Left ventricle myocardium inferior (tissue), 1 donor: ENCODE results near the gene C10orf105. TPM values are rescaled to one million over a fixed set of nuclear protein-coding genes. Genes with fewer than 3 reads are reported as not detected.

Experiments
- DNase-seq: peaks from one replicate; pipeline ENCODE4 v3.0.0-alpha.2; 2020
- H3K27ac ChIP-seq: fragments of 200-600 bp; replicated peaks from 2 replicates; pipeline ENCODE4 v1.8.0; 2021
- H3K27me3 ChIP-seq: fragments of 200-600 bp; 2 replicates; pipeline ENCODE4 v1.8.0; 2021; ENCODE audit warnings: low read depth
- H3K36me3 ChIP-seq: fragments of 200-600 bp; 2 replicates; pipeline ENCODE4 v1.8.0; 2021
- H3K4me1 ChIP-seq: fragments of 200-600 bp; 2 replicates; pipeline ENCODE4 v1.8.0; 2021
- H3K4me3 ChIP-seq: fragments of 200-600 bp; 2 replicates; pipeline ENCODE4 v1.8.0; 2021; ENCODE audit warnings: mild to moderate bottlenecking, moderate library complexity
- H3K9me3 ChIP-seq: fragments of 200-600 bp; replicated peaks from 2 replicates; pipeline ENCODE4 v1.8.0; 2021
- intact Hi-C: fragments of 100-400 bp; cut with micrococcal nuclease; formaldehyde crosslinking; loops from one replicate; pipeline ENCODE4 v1.11.0; 2022
- total RNA-seq: library from RNA; stranded (reverse); fragmentation: NEBNext Ultra II Directional; extraction: Animal tissue kit (Norgen Biotek cat#: 25700); gene quantifications from one replicate; pipeline ENCODE4 v1.2.1, GENCODE V29; 2021
- TF ChIP-seq, protein P1 (sequence below): fragments of 200-600 bp; IDR thresholded peaks from 2 replicates; pipeline ENCODE4 v1.8.0; 2021; ENCODE audit warnings: antibody characterized with exemption, mild to moderate bottlenecking, borderline replicate concordance
- donor health status: DM: no; HTN: yes; CAD: no; lungs with severe emphysema.

C10orf105 gene
- total RNA-seq, 1 donor from 2014 or later = 0.05 TPM

DNA sequence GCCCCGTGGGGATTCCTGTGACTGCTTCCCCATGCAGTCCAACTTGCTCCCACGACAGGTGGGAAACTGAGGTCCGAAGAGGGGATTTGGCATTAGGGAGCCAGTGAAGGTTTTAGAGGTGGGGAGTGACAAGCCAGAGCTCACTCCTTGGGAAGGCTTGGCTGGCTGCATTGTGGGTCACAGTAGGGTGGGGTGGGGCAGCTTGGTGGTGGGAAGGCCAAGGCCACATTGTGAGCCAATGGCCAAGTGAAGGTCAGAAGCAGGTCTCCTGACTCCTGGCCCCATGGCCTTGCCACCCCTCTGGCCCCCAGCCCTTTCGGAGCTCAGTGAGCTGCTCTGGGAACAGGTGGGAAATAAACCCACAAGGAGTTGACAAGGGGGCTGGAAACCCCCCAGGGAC, 2.5 kb downstream of the C10orf105 start:
- DNase-seq = no peak
- Histone ChIP-seq H3K27me3 (no peaks in the 10 kb centered on the region), H3K27ac (peak overlapping the region; percentile 72), H3K4me1 (peaks cover 79% of the 10 kb centered on the region), H3K36me3 (no peaks in the 10 kb centered on the region), H3K4me3 (no peak overlapping the region), H3K9me3 (no peaks in the 10 kb centered on the region)
- TF ChIP-seq, protein P1, sequence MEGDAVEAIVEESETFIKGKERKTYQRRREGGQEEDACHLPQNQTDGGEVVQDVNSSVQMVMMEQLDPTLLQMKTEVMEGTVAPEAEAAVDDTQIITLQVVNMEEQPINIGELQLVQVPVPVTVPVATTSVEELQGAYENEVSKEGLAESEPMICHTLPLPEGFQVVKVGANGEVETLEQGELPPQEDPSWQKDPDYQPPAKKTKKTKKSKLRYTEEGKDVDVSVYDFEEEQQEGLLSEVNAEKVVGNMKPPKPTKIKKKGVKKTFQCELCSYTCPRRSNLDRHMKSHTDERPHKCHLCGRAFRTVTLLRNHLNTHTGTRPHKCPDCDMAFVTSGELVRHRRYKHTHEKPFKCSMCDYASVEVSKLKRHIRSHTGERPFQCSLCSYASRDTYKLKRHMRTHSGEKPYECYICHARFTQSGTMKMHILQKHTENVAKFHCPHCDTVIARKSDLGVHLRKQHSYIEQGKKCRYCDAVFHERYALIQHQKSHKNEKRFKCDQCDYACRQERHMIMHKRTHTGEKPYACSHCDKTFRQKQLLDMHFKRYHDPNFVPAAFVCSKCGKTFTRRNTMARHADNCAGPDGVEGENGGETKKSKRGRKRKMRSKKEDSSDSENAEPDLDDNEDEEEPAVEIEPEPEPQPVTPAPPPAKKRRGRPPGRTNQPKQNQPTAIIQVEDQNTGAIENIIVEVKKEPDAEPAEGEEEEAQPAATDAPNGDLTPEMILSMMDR = no peak
- intact Hi-C loops = no loop called here

DNA sequence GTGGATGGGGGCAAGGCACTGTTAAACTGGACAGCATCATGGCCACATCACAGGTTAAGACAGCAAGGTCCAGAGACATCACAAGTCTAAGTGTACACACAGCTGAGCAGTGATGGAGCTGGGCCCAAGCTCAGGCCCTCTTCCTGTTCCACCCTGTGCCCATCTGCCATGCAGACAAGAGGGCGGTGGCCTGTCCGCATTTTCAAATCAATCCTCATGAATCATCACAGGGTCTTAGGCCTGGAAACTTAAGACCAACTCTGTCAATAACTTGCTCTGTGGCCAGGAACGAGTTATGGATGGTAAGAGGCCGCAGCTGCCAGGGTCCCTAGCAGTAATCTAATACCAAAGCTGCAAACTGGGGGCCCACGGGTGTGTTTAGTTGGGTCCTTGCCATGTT, 3.2 kb downstream of the C10orf105 start:
- no peak overlapping the region for H3K4me3 ChIP-seq
- no peak overlapping the region for H3K27ac ChIP-seq
- peaks cover 79% of the 10 kb centered on the region for H3K4me1 ChIP-seq
- DNase-seq = no peak
- H3K27me3 ChIP-seq = no peaks in the 10 kb centered on the region
- TF ChIP-seq, protein P1 = no peak
- H3K9me3 ChIP-seq = no peaks in the 10 kb centered on the region
- H3K36me3 ChIP-seq = no peaks in the 10 kb centered on the region
- intact Hi-C loops = no loop called here

DNA sequence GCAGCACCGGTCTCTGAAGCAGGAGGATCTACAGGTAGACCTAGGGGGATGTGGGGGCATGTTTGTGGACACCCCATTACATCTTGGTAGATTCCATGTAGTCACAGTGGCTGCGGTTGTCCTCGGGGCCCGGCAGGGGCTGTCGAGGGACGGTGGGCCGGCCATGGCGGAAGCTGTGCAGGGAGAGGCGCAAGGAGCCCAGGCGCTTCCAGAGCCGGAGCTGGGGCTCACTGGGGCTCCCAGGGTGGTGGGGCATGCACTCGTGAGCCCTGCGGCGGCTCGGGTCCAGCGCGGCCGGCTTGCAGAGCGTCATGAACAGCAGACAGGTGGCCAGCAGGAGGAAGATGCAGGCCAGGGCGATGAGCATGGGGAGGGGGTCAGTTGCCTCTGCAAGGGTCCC, 3.7 kb downstream of the C10orf105 start:
- intact Hi-C loops = no loop called here
- no peak for DNase-seq
- Histone ChIP-seq H3K4me1 (peaks cover 79% of the 10 kb centered on the region), H3K27ac (no peak overlapping the region), H3K27me3 (no peaks in the 10 kb centered on the region), H3K4me3 (no peak overlapping the region), H3K9me3 (no peaks in the 10 kb centered on the region), H3K36me3 (no peaks in the 10 kb centered on the region)
- TF ChIP-seq, protein P1 = no peak

DNA sequence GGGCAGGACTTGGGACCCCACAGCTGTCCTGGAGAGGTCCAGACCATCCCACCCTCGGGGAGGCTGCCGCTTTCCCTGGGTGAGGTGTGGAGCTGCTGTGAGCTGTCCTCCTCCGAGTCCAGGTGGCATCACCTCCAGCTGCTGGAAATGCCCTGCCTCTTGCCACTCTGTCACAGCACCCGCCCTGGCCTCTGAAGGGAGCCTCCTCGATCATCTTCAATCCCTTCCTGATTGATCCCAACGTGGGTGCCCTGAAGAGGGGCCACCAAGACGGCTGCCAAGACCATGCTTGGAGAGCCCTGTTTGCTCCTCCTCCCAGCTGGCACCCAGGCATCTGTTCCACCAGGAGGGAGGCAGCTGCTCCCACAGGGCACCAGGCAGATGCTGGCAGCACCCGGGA, 4.6 kb downstream of the C10orf105 start:
- H3K27ac ChIP-seq = peak overlapping the region; percentile 93
- DNase-seq = no peak
- H3K4me3 ChIP-seq = no peak overlapping the region
- H3K27me3 ChIP-seq = no peaks in the 10 kb centered on the region
- peaks cover 78% of the 10 kb centered on the region for H3K4me1 ChIP-seq
- no peaks in the 10 kb centered on the region for H3K9me3 ChIP-seq
- no peaks in the 10 kb centered on the region for H3K36me3 ChIP-seq
- intact Hi-C loops = no loop called here
- TF ChIP-seq, protein P1 = no peak

DNA sequence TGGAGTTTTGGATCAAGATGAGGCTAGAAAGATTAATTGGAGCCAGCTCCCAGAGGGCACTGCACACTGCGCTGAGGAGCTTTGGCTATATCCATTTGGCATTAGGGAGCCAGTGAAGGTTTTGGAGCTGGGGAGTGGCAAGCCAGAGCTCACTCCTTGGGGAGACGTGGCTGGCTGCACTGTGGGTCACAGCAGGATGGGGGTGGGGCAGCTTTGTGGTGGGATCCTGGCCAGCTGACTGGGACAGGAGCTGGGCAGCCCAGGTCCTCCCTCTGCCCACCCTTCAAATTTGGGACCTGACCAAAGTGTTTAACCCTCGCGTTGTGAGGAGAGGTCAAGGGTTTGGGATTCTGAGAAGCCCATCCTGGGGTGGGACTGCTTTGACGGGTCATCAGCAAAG, 5.0 kb downstream of the C10orf105 start:
- H3K27ac ChIP-seq = peak overlapping the region; percentile 93
- no peaks in the 10 kb centered on the region for H3K36me3 ChIP-seq
- no peaks in the 10 kb centered on the region for H3K9me3 ChIP-seq
- no peak for DNase-seq
- intact Hi-C loops = no loop called here
- no peaks in the 10 kb centered on the region for H3K27me3 ChIP-seq
- peaks cover 74% of the 10 kb centered on the region for H3K4me1 ChIP-seq
- peak overlapping the region; percentile 26 for H3K4me3 ChIP-seq
- TF ChIP-seq, protein P1 = no peak

DNA sequence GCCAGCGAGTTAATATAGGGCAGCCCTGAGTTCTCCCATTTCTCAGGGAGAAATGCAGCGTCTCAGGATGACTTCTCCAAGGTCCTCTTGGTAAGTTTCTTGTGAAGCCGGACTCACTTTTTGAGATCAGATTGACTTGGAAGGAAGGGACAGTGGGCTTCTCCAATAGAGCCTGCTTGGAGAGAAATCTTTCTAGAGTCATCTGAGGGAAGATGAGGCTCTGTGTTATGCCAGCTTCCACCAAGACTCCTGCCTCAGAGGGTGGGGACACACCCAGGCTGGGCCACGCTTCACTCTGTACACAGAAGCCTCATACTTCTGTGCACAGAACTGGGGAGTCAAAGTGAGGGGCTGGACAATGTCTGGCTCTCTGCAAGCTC, 5.6 kb downstream of the C10orf105 start:
- TF ChIP-seq, protein P1 = no peak
- Histone ChIP-seq H3K4me1 (peaks cover 68% of the 10 kb centered on the region), H3K27ac (peak overlapping the region; percentile 93), H3K27me3 (no peaks in the 10 kb centered on the region), H3K4me3 (peak overlapping the region; percentile 26), H3K9me3 (no peaks in the 10 kb centered on the region), H3K36me3 (no peaks in the 10 kb centered on the region)
- no peak for DNase-seq
- intact Hi-C loops = no loop called here
